OCI-LY3 (cell line): ENCODE results near the gene HAPLN2.

ENCODE experiments used
- H2AFZ ChIP-seq: fragments of 200-600, 300-600 bp; shearing (Covaris generic); 2 replicates; pipeline ENCODE4 v1.6.0; 2014; ENCODE audit warnings: antibody characterized with exemption, low read depth, low read length
- H3K27ac ChIP-seq: fragments of 200-600, 300-600 bp; sonication (generic); 2 replicates; pipeline ENCODE4 v1.5.1; 2014; ENCODE audit warnings: mild to moderate bottlenecking, low read length, moderate library complexity, mixed read lengths
- H3K27me3 ChIP-seq: fragments of 200-600, 300-600 bp; sonication (generic); 2 replicates; pipeline ENCODE4 v1.6.1; 2014; ENCODE audit warnings: low read depth, low read length, mixed read lengths
- H3K36me3 ChIP-seq: fragments of 200-600, 300-600 bp; sonication (generic); replicated peaks from 2 replicates; pipeline ENCODE3; 2014; ENCODE audit warnings: low read depth, low read length, mixed read lengths
- H3K4me1 ChIP-seq: fragments of 300-600, 200-600 bp; sonication (generic); 2 replicates; pipeline ENCODE4 v1.6.1; 2014; ENCODE audit warnings: low read length, mixed read lengths
- H3K4me2 ChIP-seq: fragments of 200-600, 300-600 bp; sonication (generic); 2 replicates; pipeline ENCODE4 v1.6.1; 2014; ENCODE audit warnings: low read length, mixed read lengths
- H3K4me3 ChIP-seq: fragments of 300-600, 200-600 bp; sonication (generic); 2 replicates; pipeline ENCODE4 v1.5.1; 2014; ENCODE audit warnings: antibody characterized with exemption, mild to moderate bottlenecking, low read length, moderate library complexity
- H3K79me2 ChIP-seq: fragments of 300-600, 200-600 bp; shearing (Covaris generic); 2 replicates; pipeline ENCODE4 v1.6.1; 2014; ENCODE audit warnings: mild to moderate bottlenecking, low read length, mixed read lengths
- H3K9ac ChIP-seq: fragments of 300-600, 200-600 bp; shearing (Covaris generic); 2 replicates; pipeline ENCODE4 v1.6.0; 2014; ENCODE audit warnings: mild to moderate bottlenecking, low read length, moderate library complexity
- H3K9me3 ChIP-seq: fragments of 200-600, 300-600 bp; shearing (Covaris generic); 2 replicates; pipeline ENCODE4 v1.6.1; 2014; ENCODE audit warnings: low read length, mixed read lengths; ENCODE audit not compliant: insufficient read depth
- H4K20me1 ChIP-seq: fragments of 200-600, 300-600 bp; sonication (generic); 2 replicates; pipeline ENCODE4 v1.6.1; 2016; ENCODE audit warnings: low read length, mixed read lengths; ENCODE audit not compliant: insufficient read depth
- CTCF ChIP-seq: fragments of 200-600, 300-600 bp; sonication (generic); IDR thresholded peaks from 2 replicates; pipeline ENCODE4 v1.5.1; 2014; ENCODE audit warnings: antibody characterized with exemption, low read length, low read depth
- EZH2phosphoT487 ChIP-seq: fragments of 200-600 bp; shearing (Covaris generic); IDR thresholded peaks from 2 replicates; pipeline ENCODE4 v1.6.1; 2018; ENCODE audit warnings: antibody characterized with exemption, mixed run types, low read depth

The HAPLN2 gene

GRCh38 chr1:156632355-156632754 is 13.1 kb downstream of the HAPLN2 start:
- H3K4me2 ChIP-seq = no peak overlapping the region
- H2AFZ ChIP-seq = no peak overlapping the region
- no peaks in the 10 kb centered on the region for H3K4me1 ChIP-seq
- no peaks in the 10 kb centered on the region for H3K9me3 ChIP-seq
- H3K27me3 ChIP-seq = peaks cover 34% of the 10 kb centered on the region
- H3K4me3 ChIP-seq = no peak overlapping the region
- no peak overlapping the region for H3K9ac ChIP-seq
- H4K20me1 ChIP-seq = no peaks in the 10 kb centered on the region
- no peaks in the 10 kb centered on the region for H3K36me3 ChIP-seq
- TF ChIP-seq CTCF (no peak), EZH2phosphoT487 (no peak)
- no peak overlapping the region for H3K27ac ChIP-seq
- H3K79me2 ChIP-seq = no peaks in the 10 kb centered on the region

GRCh38 chr1:156638189-156638985 is 19.2 kb downstream of the HAPLN2 start:
- Histone ChIP-seq H3K4me1 (no peaks in the 10 kb centered on the region), H3K4me2 (no peak overlapping the region), H3K36me3 (no peaks in the 10 kb centered on the region), H3K27ac (no peak overlapping the region), H4K20me1 (no peaks in the 10 kb centered on the region), H3K79me2 (no peaks in the 10 kb centered on the region), H3K9me3 (no peaks in the 10 kb centered on the region), H2AFZ (no peak overlapping the region), H3K9ac (no peak overlapping the region), H3K4me3 (no peak overlapping the region), H3K27me3 (peaks cover 60% of the 10 kb centered on the region)
- TF ChIP-seq CTCF (no peak), EZH2phosphoT487 (no peak)

- Histone ChIP-seq H3K9me3 (no peaks in the 10 kb centered on the region), H2AFZ (no peak overlapping the region), H3K4me1 (no peaks in the 10 kb centered on the region), H3K36me3 (no peaks in the 10 kb centered on the region), H3K27me3 (peaks cover 55% of the 10 kb centered on the region), H3K79me2 (no peaks in the 10 kb centered on the region), H3K4me2 (no peak overlapping the region), H3K27ac (no peak overlapping the region), H3K9ac (no peak overlapping the region), H3K4me3 (no peak overlapping the region), H4K20me1 (no peaks in the 10 kb centered on the region)
- no peak for TF ChIP-seq EZH2phosphoT487
Observed at GRCh38 chr1:156639601-156640101, 20.4 kb downstream of the HAPLN2 start.

GRCh38 chr1:156640842-156641706 is 21.9 kb downstream of the HAPLN2 start:
- Histone ChIP-seq H3K4me2 (no peak overlapping the region), H3K9me3 (no peaks in the 10 kb centered on the region), H3K9ac (no peak overlapping the region), H3K79me2 (no peaks in the 10 kb centered on the region), H4K20me1 (no peaks in the 10 kb centered on the region), H3K36me3 (no peaks in the 10 kb centered on the region), H3K27me3 (peaks cover 53% of the 10 kb centered on the region), H3K4me3 (no peak overlapping the region), H2AFZ (no peak overlapping the region), H3K4me1 (no peaks in the 10 kb centered on the region), H3K27ac (no peak overlapping the region)
- TF ChIP-seq EZH2phosphoT487 (no peak), CTCF (no peak)
